Measurements from ENCODE around the gene GFI1B. TPM values are rescaled to one million over a fixed set of nuclear protein-coding genes. Genes with fewer than 3 reads are reported as not detected.

Gene GFI1B
- total and polyA plus RNA-seq, 10 of the 15 experiments (the other 5 are each of a cell fraction or from before 2014, with no cell fraction given), result 0.04 to 0.11 (median 0.05) TPM; not detected in 7

- Histone ChIP-seq H3K36me3 (ENCODE audit: control insufficient read depth in 2 of 2, insufficient read depth in 2 of 2, low read length in 1 of 2) (no peaks in the 10 kb centered on the region), H3K4me1 (ENCODE audit: control insufficient read depth, insufficient read depth, low read length) (no peaks in the 10 kb centered on the region), H3K27ac (ENCODE audit: control insufficient read depth, insufficient read depth) (no peak overlapping the region), H3K9ac (ENCODE audit: control insufficient read depth, insufficient read depth, low read length) (no peak overlapping the region), H2AFZ (ENCODE audit: control insufficient read depth, low read depth, low read length) (no peak overlapping the region), H3K9me3 (replicated peaks; ENCODE audit: control insufficient read depth, insufficient read depth, low read length) (no peaks in the 10 kb centered on the region), H3K79me2 (ENCODE audit: control insufficient read depth, insufficient read depth, low read length) (no peaks in the 10 kb centered on the region), H3K4me2 (ENCODE audit: control insufficient read depth, insufficient read depth) (no peak overlapping the region), H4K20me1 (ENCODE audit: control insufficient read depth, insufficient read depth) (no peaks in the 10 kb centered on the region), H3K27me3 (replicated peaks in 1 of 2; ENCODE audit: control insufficient read depth in 2 of 2, insufficient read depth in 2 of 2, low read length in 1 of 2) (peaks cover 6 to 9% of the 10 kb centered on the region in 2 experiments; a peak in 2 of 4 replicates), H3K4me3 (no peak overlapping the region)
- ChIA-PET POLR2A (interaction anchor here (0.7 kb wide), 2 partner anchors 12 to 161 kb away, joined by 3 read pairs; no protein-coding TSS in a partner anchor), CTCF (interaction anchor here (1.2 to 3.4 kb wide), 3 partner anchors 10 to 40 kb away, joined by 4 to 26 read pairs (median 10); no protein-coding TSS in a partner anchor), SMC1A (ENCODE audit: uncharacterized antibody, unreplicated experiment) (interaction anchor here (1.2 kb wide), 1 partner anchor 165 kb away, joined by 3 read pairs; no protein-coding TSS in a partner anchor), RAD21 (ENCODE audit: unreplicated experiment) (interaction anchor here (1.0 to 1.1 kb wide), 2 partner anchors 38 to 40 kb away, joined by 4 to 5 read pairs; partner anchors contain the start of gene TSC1)
- peak; percentile 93 for TF ChIP-seq PKNOX1 (IDR thresholded peaks at IDR 0.05)
- no peak for TF ChIP-seq ZBTB33 (IDR thresholded peaks at IDR 0.05)
- peak; percentile 58 for TF ChIP-seq PBX3 (IDR thresholded peaks at IDR 0.05; ENCODE audit: insufficient replicate concordance, low read depth, low read length)
- TF ChIP-seq ZBED1 (IDR thresholded peaks at IDR 0.05; ENCODE audit: borderline replicate concordance), result no peak
- peak; percentile 79 for TF ChIP-seq ZNF384 (IDR thresholded peaks at IDR 0.05; ENCODE audit: borderline replicate concordance, low read depth, low read length)
- TF ChIP-seq MTA3 (IDR thresholded peaks at IDR 0.05; ENCODE audit: borderline replicate concordance, low read length), result no peak
- ATAC-seq, result peak; percentile 69
- in situ Hi-C loops (cut with MboI) (no loop called here), intact Hi-C loops (cut with micrococcal nuclease; ENCODE audit: unreplicated experiment) (no loop called here)
- no TSS peak for BruUV-seq (replicated peaks)
- peak; percentile 23 for FAIRE-seq
- no peak for DNase-seq (ENCODE audit: low read depth, low spot score)
- 27% methylated on average over 8 of the region's 8 CpGs for WGBS (ENCODE audit: insufficient coverage, insufficient replicate concordance, low lambda C conversion rate, missing lambda C conversion rate)
Observed at GRCh38 chr9:132982458-132982857, 4.0 kb downstream of the GFI1B start.

Measured in GM12878 (cell line).